Parathyroid adenoma (tissue), 2 donors: ENCODE results near the gene PRXL2A.

ENCODE experiments used
- H2AFZ ChIP-seq: fragments of 300-600 bp; sonication (generic); one replicate; pipeline ENCODE4 v1.7.0; 2017; ENCODE audit warnings: antibody characterized with exemption, mild to moderate bottlenecking
- H3K27ac ChIP-seq: fragments of 300-600 bp; sonication (generic); one replicate; pipeline ENCODE4 v1.7.0; 2017
- H3K27me3 ChIP-seq: fragments of 300-600 bp; sonication (generic); one replicate; pipeline ENCODE4 v1.7.0; 2017; ENCODE audit warnings: low read length; ENCODE audit not compliant: control insufficient read depth, insufficient read depth
- H3K36me3 ChIP-seq: fragments of 300-600 bp; sonication (generic); one replicate; pipeline ENCODE4 v1.7.0; 2017; ENCODE audit warnings: low read length; ENCODE audit not compliant: control insufficient read depth, insufficient read depth
- H3K4me1 ChIP-seq: fragments of 300-600 bp; sonication (generic); one replicate; pipeline ENCODE4 v1.7.0; 2017; ENCODE audit warnings: control low read depth
- H3K4me2 ChIP-seq: fragments of 300-600 bp; sonication (generic); one replicate; pipeline ENCODE4 v1.7.0; 2017; ENCODE audit warnings: low read length
- H3K4me3 ChIP-seq: fragments of 300-600 bp; sonication (generic); one replicate; pipeline ENCODE4 v1.7.0; 2017; ENCODE audit warnings: low read depth, low read length
- H3K79me2 ChIP-seq: fragments of 300-600 bp; sonication (generic); one replicate; pipeline ENCODE4 v1.7.0; 2017; ENCODE audit warnings: control low read depth
- H3K9ac ChIP-seq: fragments of 300-600 bp; sonication (generic); one replicate; pipeline ENCODE4 v1.7.0; 2017; ENCODE audit warnings: mild to moderate bottlenecking
- H3K9me3 ChIP-seq: fragments of 300-600 bp; sonication (generic); one replicate; pipeline ENCODE4 v1.7.0; 2017; ENCODE audit warnings: low read length; ENCODE audit not compliant: control insufficient read depth
- TF ChIP-seq, protein P1 (sequence below): fragments of 300-600 bp; sonication (generic); IDR thresholded peaks from one replicate; pipeline ENCODE4 v1.7.0; 2017; ENCODE audit warnings: antibody characterized with exemption, mild to moderate bottlenecking
- donor health status: primary hyperparathyroidism.

The PRXL2A gene

DNA sequence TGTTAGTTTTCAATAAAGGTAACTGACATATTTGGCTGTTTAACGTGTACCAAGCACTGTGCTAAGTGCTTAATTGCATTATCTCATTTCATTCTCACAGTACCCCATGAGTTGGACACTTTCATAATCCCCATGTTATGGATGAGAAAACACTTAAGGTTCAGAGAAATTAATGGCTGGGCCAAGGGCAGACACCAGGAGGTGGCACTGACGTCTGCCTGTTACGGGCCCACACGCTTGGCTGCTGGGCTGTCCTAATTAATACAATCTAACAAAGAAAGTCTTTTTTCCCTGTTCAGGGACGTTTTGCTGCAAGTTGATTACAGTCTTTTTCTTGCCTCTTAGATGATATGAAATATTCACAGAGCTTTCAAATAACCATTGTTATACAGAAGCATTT, 35.7 kb upstream of the PRXL2A start:
- Histone ChIP-seq H3K9ac (no peak overlapping the region), H3K27ac (no peak overlapping the region), H2AFZ (no peak overlapping the region), H3K9me3 (no peaks in the 10 kb centered on the region), H3K27me3 (no peaks in the 10 kb centered on the region), H3K79me2 (no peaks in the 10 kb centered on the region), H3K36me3 (no peaks in the 10 kb centered on the region), H3K4me2 (no peak overlapping the region), H3K4me1 (no peaks in the 10 kb centered on the region), H3K4me3 (no peak overlapping the region)
- TF ChIP-seq, protein P1, sequence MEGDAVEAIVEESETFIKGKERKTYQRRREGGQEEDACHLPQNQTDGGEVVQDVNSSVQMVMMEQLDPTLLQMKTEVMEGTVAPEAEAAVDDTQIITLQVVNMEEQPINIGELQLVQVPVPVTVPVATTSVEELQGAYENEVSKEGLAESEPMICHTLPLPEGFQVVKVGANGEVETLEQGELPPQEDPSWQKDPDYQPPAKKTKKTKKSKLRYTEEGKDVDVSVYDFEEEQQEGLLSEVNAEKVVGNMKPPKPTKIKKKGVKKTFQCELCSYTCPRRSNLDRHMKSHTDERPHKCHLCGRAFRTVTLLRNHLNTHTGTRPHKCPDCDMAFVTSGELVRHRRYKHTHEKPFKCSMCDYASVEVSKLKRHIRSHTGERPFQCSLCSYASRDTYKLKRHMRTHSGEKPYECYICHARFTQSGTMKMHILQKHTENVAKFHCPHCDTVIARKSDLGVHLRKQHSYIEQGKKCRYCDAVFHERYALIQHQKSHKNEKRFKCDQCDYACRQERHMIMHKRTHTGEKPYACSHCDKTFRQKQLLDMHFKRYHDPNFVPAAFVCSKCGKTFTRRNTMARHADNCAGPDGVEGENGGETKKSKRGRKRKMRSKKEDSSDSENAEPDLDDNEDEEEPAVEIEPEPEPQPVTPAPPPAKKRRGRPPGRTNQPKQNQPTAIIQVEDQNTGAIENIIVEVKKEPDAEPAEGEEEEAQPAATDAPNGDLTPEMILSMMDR = no peak

DNA sequence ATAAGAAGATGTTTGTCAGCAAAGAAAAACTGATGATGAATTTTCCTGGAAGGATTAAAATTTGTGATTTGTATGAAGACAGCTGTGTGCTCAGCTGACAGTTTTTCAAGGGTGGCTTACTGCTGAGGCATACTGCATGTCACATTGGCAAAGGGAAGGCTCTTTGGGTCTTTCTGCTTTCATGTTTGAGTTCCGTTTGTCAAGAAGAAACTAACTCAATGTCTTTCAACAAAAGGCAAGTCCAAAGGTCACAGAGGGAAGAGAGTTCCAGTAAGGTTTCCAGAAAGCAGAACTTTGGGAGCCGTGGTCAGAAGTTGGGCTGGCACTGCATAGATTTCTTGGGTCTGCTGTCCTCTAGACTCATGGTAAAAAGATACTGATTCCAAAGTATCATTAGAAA, 34.8 kb upstream of the PRXL2A start:
- Histone ChIP-seq H3K4me1 (no peaks in the 10 kb centered on the region), H3K79me2 (no peaks in the 10 kb centered on the region), H3K4me3 (no peak overlapping the region), H3K9ac (no peak overlapping the region), H2AFZ (no peak overlapping the region), H3K9me3 (no peaks in the 10 kb centered on the region), H3K27me3 (no peaks in the 10 kb centered on the region), H3K4me2 (no peak overlapping the region), H3K27ac (no peak overlapping the region), H3K36me3 (no peaks in the 10 kb centered on the region)
- TF ChIP-seq, protein P1 = no peak

GRCh38 chr10:80379701-80380100, 28.6 kb upstream of the PRXL2A start:
- TF ChIP-seq, protein P1 = no peak
- H3K4me2 ChIP-seq = no peak overlapping the region
- no peaks in the 10 kb centered on the region for H3K79me2 ChIP-seq
- H3K27ac ChIP-seq = no peak overlapping the region
- no peak overlapping the region for H3K9ac ChIP-seq
- no peaks in the 10 kb centered on the region for H3K9me3 ChIP-seq
- no peak overlapping the region for H2AFZ ChIP-seq
- no peaks in the 10 kb centered on the region for H3K36me3 ChIP-seq
- H3K27me3 ChIP-seq = no peaks in the 10 kb centered on the region
- no peak overlapping the region for H3K4me3 ChIP-seq
- no peaks in the 10 kb centered on the region for H3K4me1 ChIP-seq

DNA sequence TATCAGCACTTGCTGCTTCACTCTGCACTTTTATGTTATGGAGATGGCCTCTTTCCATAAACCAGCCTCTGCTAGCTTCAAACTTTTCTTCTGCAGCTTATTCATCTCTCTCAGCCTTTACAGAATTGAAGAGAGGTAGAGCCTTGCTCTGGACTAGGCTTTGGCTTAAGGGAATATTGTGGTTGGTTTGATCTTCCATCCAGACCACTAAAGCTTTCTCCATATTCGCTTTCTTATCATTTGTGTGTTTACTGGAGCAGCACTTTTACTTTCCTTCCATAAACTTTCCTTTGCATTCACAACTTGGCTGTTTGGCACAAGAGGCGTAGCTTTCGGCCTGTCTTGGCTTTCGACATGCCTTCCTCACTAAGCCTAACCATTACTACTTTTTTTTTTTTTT, 28.2 kb upstream of the PRXL2A start:
- TF ChIP-seq, protein P1 = no peak
- no peaks in the 10 kb centered on the region for H3K9me3 ChIP-seq
- no peaks in the 10 kb centered on the region for H3K79me2 ChIP-seq
- no peaks in the 10 kb centered on the region for H3K36me3 ChIP-seq
- no peaks in the 10 kb centered on the region for H3K27me3 ChIP-seq
- H3K4me2 ChIP-seq = no peak overlapping the region
- no peak overlapping the region for H3K4me3 ChIP-seq
- no peak overlapping the region for H3K27ac ChIP-seq
- H2AFZ ChIP-seq = no peak overlapping the region
- H3K4me1 ChIP-seq = no peaks in the 10 kb centered on the region
- H3K9ac ChIP-seq = no peak overlapping the region

GRCh38 chr10:80382989-80383388, 25.4 kb upstream of the PRXL2A start:
- Histone ChIP-seq H3K36me3 (no peaks in the 10 kb centered on the region), H3K27ac (no peak overlapping the region), H3K4me2 (no peak overlapping the region), H3K9me3 (no peaks in the 10 kb centered on the region), H2AFZ (no peak overlapping the region), H3K27me3 (no peaks in the 10 kb centered on the region), H3K4me1 (no peaks in the 10 kb centered on the region), H3K9ac (no peak overlapping the region), H3K4me3 (no peak overlapping the region), H3K79me2 (no peaks in the 10 kb centered on the region)
- TF ChIP-seq, protein P1 = peak; percentile 83
